T-helper 2 cell treated with Interferon-gamma antibody and Interleukin-4, amounts not matched to agents 5 μg/mL and 100 μg/mL, for 36 hours (primary cell): ENCODE results near the gene ARL16.

Experiments used
- DNase-seq: peaks from one replicate; pipeline ENCODE4 v3.0.0; 2021; ENCODE audit warnings: low spot score
- H3K27ac Mint-ChIP-seq: one replicate; pipeline ENCODE4 v1.8.0; 2021; ENCODE audit warnings: mild to moderate bottlenecking, mixed read lengths
- H3K27me3 Mint-ChIP-seq: one replicate; pipeline ENCODE4 v1.8.0; 2021; ENCODE audit warnings: low read depth, mixed read lengths
- H3K36me3 Mint-ChIP-seq: one replicate; pipeline ENCODE4 v1.8.0; 2021; ENCODE audit warnings: low read depth, mixed read lengths
- H3K4me1 Mint-ChIP-seq: one replicate; pipeline ENCODE4 v1.8.0; 2021; ENCODE audit warnings: low read depth, mixed read lengths
- H3K4me3 Mint-ChIP-seq: one replicate; pipeline ENCODE4 v1.8.0; 2022; ENCODE audit warnings: mild to moderate bottlenecking, moderate library complexity, mixed read lengths
- H3K9me3 Mint-ChIP-seq: one replicate; pipeline ENCODE4 v1.8.0; 2021; ENCODE audit warnings: mixed read lengths

ARL16 gene

GRCh38 chr17:81683584-81684441 lies at the start of gene ARL16, which contains the start of gene HGS:
Gene ARL16 (minus strand): TSS chr17:81683797. CDS start chr17:81683753, 44 bp downstream.
Gene HGS (plus strand): TSS chr17:81684011. CDS start chr17:81684067, 56 bp downstream.
- Mint-ChIP-seq H3K9me3 (no peaks in the 10 kb centered on the region), H3K27me3 (peaks cover 2% of the 10 kb centered on the region), H3K36me3 (peaks cover 31% of the 10 kb centered on the region), H3K27ac (peak within 1 kb of the TSS; percentile 92), H3K4me1 (peaks cover 17% of the 10 kb centered on the region), H3K4me3 (peak within 1 kb of the TSS; percentile 92)
- DNase-seq: peak; percentile 98

- H3K27ac Mint-ChIP-seq: no peak overlapping the region
Observed at GRCh38 chr17:81727324-81728031, 43.9 kb upstream of the ARL16 start.

GRCh38 chr17:81726004-81726403 lies 42.4 kb upstream of the ARL16 start:
- no peak overlapping the region for H3K4me3 Mint-ChIP-seq
- no peak for DNase-seq
- no peak overlapping the region for H3K27ac Mint-ChIP-seq
- H3K27me3 Mint-ChIP-seq: peaks cover 4% of the 10 kb centered on the region
- no peaks in the 10 kb centered on the region for H3K36me3 Mint-ChIP-seq
- no peaks in the 10 kb centered on the region for H3K9me3 Mint-ChIP-seq
- H3K4me1 Mint-ChIP-seq: peaks cover 3% of the 10 kb centered on the region

More at GRCh38 chr17:81727324-81728031, 43.9 kb upstream of the ARL16 start:
- Mint-ChIP-seq H3K4me3 (no peak overlapping the region), H3K4me1 (peaks cover 6% of the 10 kb centered on the region), H3K36me3 (no peaks in the 10 kb centered on the region), H3K9me3 (no peaks in the 10 kb centered on the region), H3K27me3 (peaks cover 8% of the 10 kb centered on the region)
- no peak for DNase-seq

- no peaks in the 10 kb centered on the region for H3K36me3 Mint-ChIP-seq
- no peak for DNase-seq
- peaks cover 2% of the 10 kb centered on the region for H3K27me3 Mint-ChIP-seq
- H3K4me3 Mint-ChIP-seq: no peak overlapping the region
- H3K4me1 Mint-ChIP-seq: peaks cover 3% of the 10 kb centered on the region
- no peaks in the 10 kb centered on the region for H3K9me3 Mint-ChIP-seq
- H3K27ac Mint-ChIP-seq: no peak overlapping the region
Observed at GRCh38 chr17:81725439-81725838, 41.8 kb upstream of the ARL16 start.

GRCh38 chr17:81723651-81724209 lies 40.1 kb upstream of the ARL16 start:
- H3K27me3 Mint-ChIP-seq: peaks cover 2% of the 10 kb centered on the region
- H3K27ac Mint-ChIP-seq: no peak overlapping the region
- H3K9me3 Mint-ChIP-seq: no peaks in the 10 kb centered on the region
- no peaks in the 10 kb centered on the region for H3K36me3 Mint-ChIP-seq
- H3K4me3 Mint-ChIP-seq: no peak overlapping the region
- H3K4me1 Mint-ChIP-seq: peaks cover 3% of the 10 kb centered on the region
- DNase-seq: no peak

GRCh38 chr17:81722184-81723120 lies 38.9 kb upstream of the ARL16 start:
- no peak overlapping the region for H3K4me3 Mint-ChIP-seq
- no peaks in the 10 kb centered on the region for H3K36me3 Mint-ChIP-seq

GRCh38 chr17:81720267-81721071 lies 36.9 kb upstream of the ARL16 start:
- DNase-seq: no peak
- Mint-ChIP-seq H3K9me3 (no peaks in the 10 kb centered on the region), H3K4me1 (peaks cover 3% of the 10 kb centered on the region), H3K27me3 (no peaks in the 10 kb centered on the region), H3K36me3 (no peaks in the 10 kb centered on the region), H3K27ac (no peak overlapping the region), H3K4me3 (no peak overlapping the region)

More at GRCh38 chr17:81722184-81723120, 38.9 kb upstream of the ARL16 start:
- DNase-seq: no peak
- Mint-ChIP-seq H3K4me1 (peaks cover 3% of the 10 kb centered on the region), H3K9me3 (no peaks in the 10 kb centered on the region), H3K27me3 (peaks cover 2% of the 10 kb centered on the region), H3K27ac (no peak overlapping the region)

- Mint-ChIP-seq H3K27ac (no peak overlapping the region), H3K9me3 (no peaks in the 10 kb centered on the region), H3K4me3 (no peak overlapping the region), H3K4me1 (peaks cover 3% of the 10 kb centered on the region), H3K27me3 (no peaks in the 10 kb centered on the region), H3K36me3 (no peaks in the 10 kb centered on the region)
- no peak for DNase-seq
Observed at GRCh38 chr17:81719410-81720266, 36.0 kb upstream of the ARL16 start.

GRCh38 chr17:81717766-81718089 lies 34.1 kb upstream of the ARL16 start:
- H3K4me1 Mint-ChIP-seq: peaks cover 6% of the 10 kb centered on the region
- no peaks in the 10 kb centered on the region for H3K36me3 Mint-ChIP-seq
- no peak overlapping the region for H3K27ac Mint-ChIP-seq
- no peaks in the 10 kb centered on the region for H3K27me3 Mint-ChIP-seq
- no peak overlapping the region for H3K4me3 Mint-ChIP-seq
- no peaks in the 10 kb centered on the region for H3K9me3 Mint-ChIP-seq
- no peak for DNase-seq

- Mint-ChIP-seq H3K4me1 (peaks cover 7% of the 10 kb centered on the region), H3K4me3 (no peak overlapping the region), H3K27ac (no peak overlapping the region), H3K36me3 (no peaks in the 10 kb centered on the region), H3K27me3 (no peaks in the 10 kb centered on the region), H3K9me3 (no peaks in the 10 kb centered on the region)
- DNase-seq: no peak
Observed at GRCh38 chr17:81717049-81717765, 33.6 kb upstream of the ARL16 start.

- H3K27ac Mint-ChIP-seq: no peak overlapping the region
- no peaks in the 10 kb centered on the region for H3K27me3 Mint-ChIP-seq
- H3K4me1 Mint-ChIP-seq: peaks cover 7% of the 10 kb centered on the region
- no peak overlapping the region for H3K4me3 Mint-ChIP-seq
- no peak for DNase-seq
- H3K36me3 Mint-ChIP-seq: no peaks in the 10 kb centered on the region
- H3K9me3 Mint-ChIP-seq: no peaks in the 10 kb centered on the region
Observed at GRCh38 chr17:81716674-81716996, 33.0 kb upstream of the ARL16 start.
